Activated CD8-positive, alpha-beta memory T cell treated with anti-CD3 and anti-CD28 coated beads for 36 hours (primary cell): Measurements from ENCODE around the gene MASP1. TPM values are rescaled to one million over a fixed set of nuclear protein-coding genes. Genes with fewer than 3 reads are reported as not detected.

ENCODE experiments used
- CTCF ChIA-PET: fragments of 350-600 bp; sonication (Branson Sonifier 250); formaldehyde crosslinking; loops from one replicate; lab custom pipeline; 2021; ENCODE audit warnings: antibody characterized with exemption; lab: Charles Lee
- POLR2A ChIA-PET: fragments of 350-600 bp; sonication (Branson Sonifier 250); formaldehyde crosslinking; loops from one replicate; lab custom pipeline; 2021; ENCODE audit warnings: antibody characterized with exemption; lab: Charles Lee
- total RNA-seq, 2 experiments: library from RNA; stranded (reverse); gene quantifications; one replicate each; pipeline ENCODE4 v1.2.3, GENCODE V29; 2021

MASP1 gene
- total RNA-seq, 2 experiments from 2014 or later: not detected

- ChIA-PET POLR2A (no interaction called here), CTCF (no interaction called here)
These were observed 5.4 kb upstream of the MASP1 start for GRCh38 chr3:187296911-187297310.

GRCh38 chr3:187296058-187296457 lies 4.5 kb upstream of the MASP1 start:
- CTCF ChIA-PET: no interaction called here

GRCh38 chr3:187295316-187296034 lies 3.9 kb upstream of the MASP1 start:
- POLR2A ChIA-PET: no interaction called here
- CTCF ChIA-PET: no interaction called here

More at GRCh38 chr3:187296058-187296457, 4.5 kb upstream of the MASP1 start:
- POLR2A ChIA-PET: no interaction called here

GRCh38 chr3:187293516-187294430 lies 2.2 kb upstream of the MASP1 start:
- ChIA-PET CTCF (interaction anchor here (0.6 kb wide), 1 partner anchor 1793 kb away, joined by 3 read pairs; no protein-coding TSS in a partner anchor), POLR2A (no interaction called here)

- ChIA-PET CTCF (interaction anchor here (0.6 kb wide), 1 partner anchor 1794 kb away, joined by 3 read pairs; no protein-coding TSS in a partner anchor), POLR2A (no interaction called here)
These were observed 1.3 kb upstream of the MASP1 start for GRCh38 chr3:187292631-187293515.

GRCh38 chr3:187292181-187292580 lies 644 bp upstream of the MASP1 start:
- CTCF ChIA-PET: no interaction called here
- POLR2A ChIA-PET: no interaction called here

- ChIA-PET CTCF (no interaction called here), POLR2A (no interaction called here)
These were observed 481 bp downstream of the MASP1 start for GRCh38 chr3:187291001-187291511.

- POLR2A ChIA-PET: no interaction called here
These were observed 1.0 kb downstream of the MASP1 start for GRCh38 chr3:187290503-187290902.

GRCh38 chr3:187288855-187289605 lies 2.5 kb downstream of the MASP1 start:
- POLR2A ChIA-PET: no interaction called here
- CTCF ChIA-PET: interaction anchor here (0.6 kb wide), 1 partner anchor 107 kb away, joined by 3 read pairs; no protein-coding TSS in a partner anchor

More at GRCh38 chr3:187290503-187290902, 1.0 kb downstream of the MASP1 start:
- CTCF ChIA-PET: no interaction called here

GRCh38 chr3:187288131-187288854 lies 3.2 kb downstream of the MASP1 start:
- CTCF ChIA-PET: interaction anchor here (0.6 kb wide), 1 partner anchor 107 kb away, joined by 3 read pairs; no protein-coding TSS in a partner anchor
- POLR2A ChIA-PET: no interaction called here

- POLR2A ChIA-PET: no interaction called here
These were observed 4.3 kb downstream of the MASP1 start for GRCh38 chr3:187287256-187287655.

GRCh38 chr3:187286467-187287059 lies 5.0 kb downstream of the MASP1 start:
- ChIA-PET POLR2A (no interaction called here), CTCF (no interaction called here)

More at GRCh38 chr3:187287256-187287655, 4.3 kb downstream of the MASP1 start:
- CTCF ChIA-PET: no interaction called here

- ChIA-PET CTCF (no interaction called here), POLR2A (no interaction called here)
These were observed 10.3 kb downstream of the MASP1 start for GRCh38 chr3:187281191-187281714.

- POLR2A ChIA-PET: no interaction called here
- CTCF ChIA-PET: no interaction called here
These were observed 10.9 kb downstream of the MASP1 start for GRCh38 chr3:187280644-187281043.

- ChIA-PET POLR2A (no interaction called here), CTCF (interaction anchor here (1.8 kb wide), 1 partner anchor 43 kb away, joined by 4 read pairs; no protein-coding TSS in a partner anchor)
These were observed 14.4 kb downstream of the MASP1 start for GRCh38 chr3:187277129-187277462.

- POLR2A ChIA-PET: no interaction called here
- CTCF ChIA-PET: interaction anchor here (1.8 kb wide), 1 partner anchor 43 kb away, joined by 4 read pairs; no protein-coding TSS in a partner anchor
These were observed 15.0 kb downstream of the MASP1 start for GRCh38 chr3:187276397-187277128.
